22Rv1 (cell line): Measurements from ENCODE around the gene PLXDC2.
"Not testable (repeated sequence)": the region's sequence is repeated elsewhere in the genome, so short reads cannot be mapped to it uniquely, and the experiment has no call there.

ENCODE experiments used
- H3K27ac ChIP-seq: fragments of 450-650 bp; 2 replicates; pipeline ENCODE4 v1.5.1; 2017
- ZFX ChIP-seq: fragments of 450-650 bp; IDR thresholded peaks from 2 replicates; pipeline ENCODE4 v1.6.1; 2017; ENCODE audit warnings: antibody characterized with exemption, borderline replicate concordance
- TF ChIP-seq, protein P1 (sequence below): fragments of 450-650 bp; IDR thresholded peaks from 2 replicates; pipeline ENCODE4 v1.5.1; 2017; ENCODE audit warnings: mild to moderate bottlenecking

Gene PLXDC2

DNA sequence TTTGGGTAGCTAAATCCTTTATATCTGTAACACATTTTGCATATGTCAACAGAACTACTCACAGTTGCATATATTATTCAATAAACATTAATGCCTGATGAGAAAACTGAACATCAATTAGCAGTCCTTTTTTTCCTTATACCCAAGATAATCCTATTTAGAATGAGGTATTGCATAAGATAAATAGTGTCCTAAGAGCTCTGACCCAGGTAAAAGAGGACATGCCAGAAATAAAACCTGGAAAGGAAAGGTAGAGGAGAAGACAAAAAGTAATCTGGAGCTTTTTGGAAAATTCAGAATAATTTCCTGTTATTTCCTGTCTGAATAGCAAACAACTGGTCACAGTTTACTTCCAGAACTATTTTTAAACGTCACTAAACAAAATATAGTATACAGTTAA lies 204.4 kb downstream of the PLXDC2 start:
- no peak overlapping the region for H3K27ac ChIP-seq
- TF ChIP-seq, protein P1, sequence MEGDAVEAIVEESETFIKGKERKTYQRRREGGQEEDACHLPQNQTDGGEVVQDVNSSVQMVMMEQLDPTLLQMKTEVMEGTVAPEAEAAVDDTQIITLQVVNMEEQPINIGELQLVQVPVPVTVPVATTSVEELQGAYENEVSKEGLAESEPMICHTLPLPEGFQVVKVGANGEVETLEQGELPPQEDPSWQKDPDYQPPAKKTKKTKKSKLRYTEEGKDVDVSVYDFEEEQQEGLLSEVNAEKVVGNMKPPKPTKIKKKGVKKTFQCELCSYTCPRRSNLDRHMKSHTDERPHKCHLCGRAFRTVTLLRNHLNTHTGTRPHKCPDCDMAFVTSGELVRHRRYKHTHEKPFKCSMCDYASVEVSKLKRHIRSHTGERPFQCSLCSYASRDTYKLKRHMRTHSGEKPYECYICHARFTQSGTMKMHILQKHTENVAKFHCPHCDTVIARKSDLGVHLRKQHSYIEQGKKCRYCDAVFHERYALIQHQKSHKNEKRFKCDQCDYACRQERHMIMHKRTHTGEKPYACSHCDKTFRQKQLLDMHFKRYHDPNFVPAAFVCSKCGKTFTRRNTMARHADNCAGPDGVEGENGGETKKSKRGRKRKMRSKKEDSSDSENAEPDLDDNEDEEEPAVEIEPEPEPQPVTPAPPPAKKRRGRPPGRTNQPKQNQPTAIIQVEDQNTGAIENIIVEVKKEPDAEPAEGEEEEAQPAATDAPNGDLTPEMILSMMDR, result no peak
- no peak for TF ChIP-seq ZFX

DNA sequence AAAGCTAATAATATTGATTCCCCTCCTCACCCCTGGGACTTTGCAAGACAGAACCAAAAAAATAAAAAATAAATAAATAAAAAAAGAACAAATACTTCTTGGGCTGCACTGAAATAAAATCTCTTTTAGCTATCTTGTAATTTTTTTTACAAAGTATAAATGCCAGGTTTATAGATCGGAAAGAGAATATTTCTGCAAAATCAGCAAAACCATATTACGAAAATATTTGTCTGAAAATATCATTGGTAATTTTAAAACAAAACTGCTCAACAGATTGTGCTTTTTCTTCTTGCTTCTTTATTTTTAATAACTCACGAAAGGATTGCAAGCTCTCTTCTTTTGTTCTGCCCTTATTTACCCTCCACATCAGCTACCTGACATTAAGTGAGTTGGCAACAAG lies 213.3 kb downstream of the PLXDC2 start:
- no peak overlapping the region for H3K27ac ChIP-seq
- TF ChIP-seq ZFX, result no peak

DNA sequence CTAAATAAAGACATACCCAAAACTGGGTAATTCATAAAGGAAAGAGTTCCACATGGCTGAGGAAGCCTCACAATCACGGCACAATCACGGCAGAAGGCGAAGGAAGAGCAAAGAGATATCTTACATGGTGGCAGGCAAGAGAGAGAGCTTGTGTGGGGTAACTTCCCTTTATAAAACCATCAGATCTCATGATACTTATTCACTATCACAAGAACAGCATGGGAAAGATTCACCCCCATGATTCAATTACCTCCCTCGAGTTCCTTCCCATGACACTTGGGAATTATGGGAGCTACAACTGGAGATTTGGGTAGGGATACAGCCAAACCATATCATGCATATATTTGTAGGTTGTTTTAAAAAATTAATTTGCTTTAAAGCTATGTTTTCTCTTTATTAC lies 217.2 kb downstream of the PLXDC2 start:
- TF ChIP-seq, protein P1, result no peak
- no peak for TF ChIP-seq ZFX
- H3K27ac ChIP-seq, result no peak overlapping the region

DNA sequence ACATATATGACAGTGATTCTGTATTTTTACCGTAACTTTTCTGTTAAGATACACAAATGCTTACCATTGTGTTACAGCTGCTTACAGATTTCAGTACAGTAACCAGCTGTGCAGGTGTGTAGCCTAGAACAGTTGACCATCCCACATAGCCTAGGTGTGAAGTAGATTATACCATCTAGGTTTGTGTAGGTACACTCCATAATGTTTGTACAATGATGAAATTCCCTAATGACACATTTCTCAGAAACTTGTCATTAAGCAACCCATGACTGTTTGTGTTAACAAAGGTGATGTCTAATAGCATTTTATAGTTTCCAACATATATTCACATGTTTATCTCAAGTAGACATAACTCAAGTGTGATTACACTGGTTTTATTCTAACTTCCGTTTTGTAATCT lies 218.5 kb downstream of the PLXDC2 start:
- no peak overlapping the region for H3K27ac ChIP-seq
- TF ChIP-seq, protein P1, result no peak
- no peak for TF ChIP-seq ZFX

DNA sequence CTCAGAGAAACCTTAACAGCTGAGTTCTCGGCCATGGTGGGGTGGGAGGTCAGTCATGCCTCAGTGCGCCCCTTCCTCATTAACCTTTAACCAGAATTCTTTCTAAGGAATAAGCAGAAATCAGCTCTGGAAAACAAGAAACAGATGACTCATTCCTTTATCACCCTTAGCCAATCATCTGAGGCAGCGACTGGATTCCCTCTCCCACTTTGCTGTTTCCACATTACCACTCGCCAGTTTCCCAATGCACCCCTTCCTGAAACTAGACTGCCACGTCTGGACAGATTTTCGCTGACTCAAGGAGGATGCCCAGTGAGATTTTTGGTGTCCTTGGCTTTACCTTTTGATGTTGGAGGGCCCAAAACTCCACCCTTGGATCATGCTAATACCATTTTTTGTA lies 223.8 kb downstream of the PLXDC2 start:
- no peak for TF ChIP-seq ZFX
- TF ChIP-seq, protein P1, result no peak

DNA sequence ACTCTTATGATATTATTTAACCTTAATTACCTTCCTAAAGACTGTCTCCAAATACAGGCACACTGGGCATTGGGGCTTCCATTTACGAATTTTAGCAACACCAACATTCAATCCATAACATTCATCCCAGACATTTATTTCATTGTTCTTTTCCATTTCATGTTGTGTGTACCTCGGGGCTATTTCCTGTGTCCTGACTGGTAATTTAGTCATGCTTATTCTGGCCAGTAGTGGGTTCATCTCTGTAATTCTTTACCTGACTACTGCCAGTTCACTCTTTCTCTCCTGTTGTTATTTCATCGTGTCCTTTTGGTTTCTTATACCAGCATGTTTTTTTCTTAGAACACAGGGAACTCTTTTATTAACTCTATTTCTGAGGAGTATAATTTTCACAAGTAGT lies 225.7 kb downstream of the PLXDC2 start:
- TF ChIP-seq, protein P1, result no peak
- TF ChIP-seq ZFX, result no peak
- no peak overlapping the region for H3K27ac ChIP-seq

More for the DNA sequence above, 223.8 kb downstream of the PLXDC2 start:
- no peak overlapping the region for H3K27ac ChIP-seq

DNA sequence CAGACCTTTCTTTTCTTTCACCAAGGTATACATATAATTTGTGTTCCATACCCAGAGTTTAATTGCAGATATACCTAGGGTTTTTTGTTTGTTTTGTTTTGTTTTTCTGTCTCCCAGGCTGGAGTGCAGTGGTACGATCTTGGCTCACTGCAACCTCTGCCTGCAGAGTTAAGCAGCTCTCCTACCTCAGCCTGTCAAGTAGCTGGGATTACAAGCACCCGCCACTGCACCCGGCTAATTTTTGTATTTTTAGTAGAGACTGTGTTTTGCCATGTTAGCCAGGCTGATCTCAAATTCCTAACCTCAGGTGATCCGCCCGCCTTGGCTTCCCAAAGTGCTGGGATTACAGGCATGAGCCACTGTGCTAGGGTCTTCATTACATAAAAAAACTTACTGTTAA lies 228.9 kb downstream of the PLXDC2 start:
- H3K27ac ChIP-seq, result not testable (repeated sequence)

DNA sequence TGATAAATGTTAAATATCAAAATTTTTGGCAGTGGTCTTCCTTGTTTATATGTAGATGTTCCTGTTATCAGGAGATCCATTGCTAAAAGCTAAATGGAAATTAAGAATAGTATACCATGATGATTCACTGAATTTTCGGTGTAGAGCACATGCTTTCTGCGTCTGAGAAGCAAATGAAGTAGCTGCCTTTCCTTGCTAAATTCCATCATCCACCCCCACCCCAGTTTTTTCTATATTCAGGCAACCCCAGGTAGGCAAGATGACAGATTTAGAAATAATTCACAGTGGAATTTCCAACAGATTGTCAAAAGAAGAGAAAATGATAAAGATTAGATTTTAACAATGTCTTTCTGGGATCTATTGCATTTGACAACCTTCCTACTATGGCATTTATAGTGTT lies 231.9 kb downstream of the PLXDC2 start:
- H3K27ac ChIP-seq, result no peak overlapping the region
- TF ChIP-seq, protein P1, result no peak
- no peak for TF ChIP-seq ZFX

DNA sequence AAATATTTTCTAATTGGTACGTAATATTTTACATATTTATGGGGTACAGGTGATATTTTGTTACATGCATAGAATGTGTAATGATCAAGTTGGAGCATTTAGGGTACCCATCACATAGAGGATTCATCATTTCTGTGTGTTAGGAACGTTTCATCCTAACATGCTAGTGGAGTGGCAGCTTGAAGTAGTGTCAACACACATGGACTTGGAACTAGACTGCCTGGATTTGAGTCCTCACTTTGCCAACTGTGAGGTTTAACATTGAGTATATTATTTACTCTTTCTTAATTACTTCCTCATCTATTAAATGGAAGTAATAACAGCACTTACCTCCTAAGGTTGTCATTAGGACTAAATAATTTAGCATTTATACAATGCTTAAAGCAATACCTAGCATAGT lies 241.9 kb downstream of the PLXDC2 start:
- TF ChIP-seq ZFX, result no peak
- TF ChIP-seq, protein P1, result no peak
- no peak overlapping the region for H3K27ac ChIP-seq
